Hepatocyte (in vitro differentiated cells): ENCODE measurements around the gene CDS2. TPM values are rescaled to one million over a fixed set of nuclear protein-coding genes. Genes with fewer than 3 reads are reported as not detected.

ENCODE experiments used
- DNase-seq: peaks from one replicate; pipeline ENCODE4 v3.0.0-alpha.2; 2016; ENCODE audit warnings: low spot score
- H2AFZ ChIP-seq: fragments of 200-600 bp; sonication (generic); 2 replicates; pipeline ENCODE4 v1.6.0; 2016; ENCODE audit warnings: antibody characterized with exemption, mild to moderate bottlenecking
- H3K27ac ChIP-seq: fragments of 200-600 bp; sonication (generic); 2 replicates; pipeline ENCODE4 v1.5.1; 2016; ENCODE audit warnings: mild to moderate bottlenecking
- H3K27me3 ChIP-seq: fragments of 200-600 bp; sonication (generic); 2 replicates; pipeline ENCODE4 v1.6.1; 2016
- H3K36me3 ChIP-seq: fragments of 200-600 bp; sonication (generic); replicated peaks from 2 replicates; pipeline ENCODE4 v1.5.1; 2016; ENCODE audit warnings: low read depth; ENCODE audit not compliant: insufficient read depth
- H3K4me1 ChIP-seq: fragments of 200-600 bp; sonication (generic); 2 replicates; pipeline ENCODE4 v1.5.1; 2016; ENCODE audit warnings: mild to moderate bottlenecking, moderate library complexity; ENCODE audit not compliant: insufficient read depth
- H3K4me2 ChIP-seq: fragments of 200-600 bp; sonication (generic); 2 replicates; pipeline ENCODE4 v1.6.0; 2016
- H3K4me3 ChIP-seq: fragments of 200-600 bp; sonication (generic); 2 replicates; pipeline ENCODE4 v1.5.1; 2016; ENCODE audit warnings: mild to moderate bottlenecking
- H3K79me2 ChIP-seq: fragments of 200-600 bp; sonication (generic); 2 replicates; pipeline ENCODE4 v1.6.0; 2017; ENCODE audit warnings: mild to moderate bottlenecking
- H3K9me2 ChIP-seq: fragments of 200-600 bp; sonication (generic); replicated peaks from 2 replicates; pipeline ENCODE4 v1.6.0; 2017; ENCODE audit warnings: mild to moderate bottlenecking; ENCODE audit not compliant: insufficient read depth
- H3K9me3 ChIP-seq: fragments of 200-600 bp; sonication (generic); 2 replicates; pipeline ENCODE4 v1.5.1; 2016; ENCODE audit warnings: low read depth, mild to moderate bottlenecking
- H4K20me1 ChIP-seq: fragments of 200-600 bp; sonication (generic); 2 replicates; pipeline ENCODE4 v1.6.0; 2016; ENCODE audit warnings: mild to moderate bottlenecking; ENCODE audit not compliant: insufficient read depth, poor library complexity, severe bottlenecking
- CTCF ChIP-seq: fragments of 200-600 bp; sonication (generic); IDR thresholded peaks from 2 replicates; pipeline ENCODE4 v1.5.1; 2016; ENCODE audit warnings: antibody characterized with exemption, mild to moderate bottlenecking; ENCODE audit not compliant: poor library complexity
- EZH2 ChIP-seq: fragments of 200-600 bp; sonication (generic); IDR thresholded peaks from 2 replicates; pipeline ENCODE4 v1.6.1; 2016; ENCODE audit warnings: antibody characterized with exemption, mild to moderate bottlenecking, borderline replicate concordance
- EZH2phosphoT487 ChIP-seq: fragments of 200-600 bp; sonication (generic); IDR thresholded peaks from one replicate; pipeline ENCODE4 v1.6.1; 2018; ENCODE audit warnings: antibody characterized with exemption, mild to moderate bottlenecking, low read depth, moderate library complexity; ENCODE audit not compliant: unreplicated experiment, severe bottlenecking
- whole genome bisulfite sequencing: methylation state at CpG from one replicate; pipeline ENCODE4 v1.1.6; 2016; ENCODE audit warnings: low lambda C conversion rate; ENCODE audit errors: missing lambda C conversion rate; 5-methylcytosine and 5-hydroxymethylcytosine counted together
- polyA plus RNA-seq: library from polyadenylated mRNA; unstranded; fragments of >200 nt; fragmentation: Nextera tagmentation; extraction: Ambion mirVana; gene quantifications from 2 replicates; pipeline ENCODE4 v1.2.1, GENCODE V29; 2016
- total RNA-seq: library from RNA; depleted of rRNA; stranded (reverse); fragments of >200 nt; gene quantifications from 2 replicates; pipeline ENCODE4 v1.2.3, GENCODE V29; 2014

Gene CDS2
- total and polyA plus RNA-seq, 2 experiments from 2014 or later = 27.0 to 48.9 TPM

GRCh38 chr20:5127204-5127858 is 523 bp downstream of the CDS2 start:
- Histone ChIP-seq H3K9me2 (no peaks in the 10 kb centered on the region), H3K27ac (peak overlapping the region; percentile 81), H3K79me2 (peaks cover 52% of the 10 kb centered on the region), H3K36me3 (no peaks in the 10 kb centered on the region), H3K4me3 (peak overlapping the region; percentile 47), H3K4me2 (peak overlapping the region; percentile 86), H3K4me1 (no peaks in the 10 kb centered on the region), H2AFZ (peak overlapping the region; percentile 91), H4K20me1 (peaks cover 12% of the 10 kb centered on the region), H3K27me3 (no peaks in the 10 kb centered on the region), H3K9me3 (no peaks in the 10 kb centered on the region)
- no peak for TF ChIP-seq CTCF
- TF ChIP-seq EZH2phosphoT487 = no peak
- no peak for TF ChIP-seq EZH2
- WGBS = under 1% methylated on average over 44 of the region's 44 CpGs
- DNase-seq = peak; percentile 66

GRCh38 chr20:5127859-5128424 is 1.1 kb downstream of the CDS2 start:
- 50% methylated on average over 6 of the region's 6 CpGs for WGBS
- Histone ChIP-seq H2AFZ (peak overlapping the region; percentile 91), H3K4me3 (peak overlapping the region; percentile 47), H3K27me3 (no peaks in the 10 kb centered on the region), H3K36me3 (no peaks in the 10 kb centered on the region), H3K79me2 (peaks cover 59% of the 10 kb centered on the region), H3K27ac (peak overlapping the region; percentile 81), H3K9me2 (no peaks in the 10 kb centered on the region), H3K4me2 (peak overlapping the region; percentile 86), H4K20me1 (peaks cover 13% of the 10 kb centered on the region), H3K4me1 (no peaks in the 10 kb centered on the region), H3K9me3 (no peaks in the 10 kb centered on the region)
- TF ChIP-seq EZH2phosphoT487 (no peak), EZH2 (no peak), CTCF (no peak)
- DNase-seq = no peak

GRCh38 chr20:5128886-5129285 is 2.1 kb downstream of the CDS2 start:
- peak; percentile 26 for DNase-seq
- Histone ChIP-seq H4K20me1 (peaks cover 13% of the 10 kb centered on the region), H2AFZ (no peak overlapping the region), H3K27me3 (no peaks in the 10 kb centered on the region), H3K79me2 (peaks cover 68% of the 10 kb centered on the region), H3K4me1 (no peaks in the 10 kb centered on the region), H3K9me2 (no peaks in the 10 kb centered on the region), H3K4me2 (peak overlapping the region; percentile 86), H3K36me3 (no peaks in the 10 kb centered on the region), H3K9me3 (no peaks in the 10 kb centered on the region), H3K27ac (no peak overlapping the region), H3K4me3 (no peak overlapping the region)
- 84% methylated on average over 6 of the region's 6 CpGs for WGBS
- no peak for TF ChIP-seq CTCF
- TF ChIP-seq EZH2phosphoT487 = no peak
- no peak for TF ChIP-seq EZH2
